Upper lobe of right lung (tissue), 1 donor: ENCODE results near the gene RIPOR3. TPM values are rescaled to one million over a fixed set of nuclear protein-coding genes. Genes with fewer than 3 reads are reported as not detected.
A peak's percentile ranks its signal among the peaks of the same experiment; 100 is the strongest.
"Not testable (repeated sequence)": the region's sequence is repeated elsewhere in the genome, so short reads cannot be mapped to it uniquely, and the experiment has no call there.

Experiments used
- ATAC-seq: fragments of 200-7000 bp; cut with Tn5 transposase; one replicate; pipeline ENCODE4 v1.9.1; 2020; ENCODE audit warnings: mild to moderate bottlenecking, moderate library complexity
- DNase-seq: peaks from one replicate; pipeline ENCODE4 v3.0.0-alpha.2; 2020
- H3K27ac ChIP-seq: fragments of 200-600 bp; one replicate; pipeline ENCODE4 v1.8.0; 2022
- H3K27me3 ChIP-seq: fragments of 200-600 bp; one replicate; pipeline ENCODE4 v1.8.0; 2022; ENCODE audit warnings: mild to moderate bottlenecking
- H3K36me3 ChIP-seq: fragments of 200-600 bp; one replicate; pipeline ENCODE4 v1.8.0; 2022
- H3K4me1 ChIP-seq: fragments of 200-600 bp; one replicate; pipeline ENCODE4 v1.8.0; 2022
- H3K4me3 ChIP-seq: fragments of 200-600 bp; one replicate; pipeline ENCODE4 v1.8.0; 2022; ENCODE audit warnings: mild to moderate bottlenecking
- H3K9me3 ChIP-seq: fragments of 200-600 bp; one replicate; pipeline ENCODE4 v1.8.0; 2022
- CTCF ChIP-seq: fragments of 200-600 bp; IDR thresholded peaks from one replicate; pipeline ENCODE4 v1.8.0; 2022; ENCODE audit warnings: antibody characterized with exemption
- intact Hi-C: fragments of 100-400 bp; cut with DNase I; formaldehyde crosslinking; loops from one replicate; pipeline ENCODE4 v1.11.0; 2022
- total RNA-seq: library from RNA; stranded (reverse); fragmentation: NEBNext Ultra II Directional; extraction: Animal tissue kit (Norgen Biotek cat#: 25700); gene quantifications from one replicate; pipeline ENCODE4 v1.2.1, GENCODE V29; 2021
- donor health status: DM: no; HTN: yes; CAD: no; lungs with severe emphysema.

RIPOR3 gene
- total RNA-seq, 1 donor from 2014 or later: 6.8 TPM

- intact Hi-C loops: no loop called here
- Histone ChIP-seq H3K27ac (no peak overlapping the region), H3K36me3 (no peaks in the 10 kb centered on the region), H3K4me1 (no peaks in the 10 kb centered on the region), H3K27me3 (no peaks in the 10 kb centered on the region), H3K9me3 (no peaks in the 10 kb centered on the region), H3K4me3 (no peak overlapping the region)
- DNase-seq: no peak
- no peak for ATAC-seq
- no peak for TF ChIP-seq CTCF
Observed at GRCh38 chr20:50627747-50628146, 63.6 kb downstream of the RIPOR3 start.

DNA sequence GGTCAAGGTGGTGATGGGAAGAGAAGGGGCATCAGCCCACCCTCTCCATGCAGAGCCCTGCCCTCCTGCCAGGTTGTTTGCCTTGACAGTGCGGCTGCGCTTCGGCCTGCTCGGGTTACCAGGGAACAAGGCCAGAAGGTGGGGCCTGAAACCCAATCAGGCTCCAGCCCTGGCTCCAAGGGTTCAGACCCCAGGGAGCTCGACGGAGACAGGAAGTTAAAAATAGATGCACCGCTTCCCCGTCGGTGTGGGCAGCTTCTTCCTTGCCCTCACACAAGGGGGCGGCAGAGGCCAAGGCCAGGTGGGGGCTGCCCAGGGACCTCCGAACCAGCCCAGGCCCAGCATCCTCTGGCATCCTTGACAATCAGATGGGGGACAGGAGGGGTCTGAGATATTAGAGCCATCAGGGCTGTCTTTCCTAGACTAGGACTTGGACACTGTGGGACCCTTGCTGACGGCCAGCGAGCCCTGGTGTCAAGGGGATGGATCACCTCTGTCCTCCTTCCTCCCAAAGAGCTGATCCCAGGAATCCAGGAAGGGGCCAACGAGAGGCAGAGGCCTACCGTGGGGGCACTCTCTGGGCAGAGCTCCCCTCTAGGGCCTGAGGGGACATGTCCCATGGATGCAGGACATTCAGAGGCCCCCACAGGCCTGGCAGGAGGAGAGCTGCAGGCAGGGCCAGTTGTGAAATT lies 65.2 kb downstream of the RIPOR3 start:
- Histone ChIP-seq H3K27ac (no peak overlapping the region), H3K36me3 (no peaks in the 10 kb centered on the region), H3K9me3 (peaks cover 3% of the 10 kb centered on the region), H3K27me3 (no peaks in the 10 kb centered on the region), H3K4me1 (no peaks in the 10 kb centered on the region), H3K4me3 (no peak overlapping the region)
- intact Hi-C loops: no loop called here
- ATAC-seq: no peak
- peak; percentile 42 for TF ChIP-seq CTCF
- DNase-seq: no peak

- Histone ChIP-seq H3K27ac (no peak overlapping the region), H3K27me3 (no peaks in the 10 kb centered on the region), H3K36me3 (no peaks in the 10 kb centered on the region), H3K4me1 (no peaks in the 10 kb centered on the region), H3K4me3 (no peak overlapping the region), H3K9me3 (peaks cover 5% of the 10 kb centered on the region)
- ATAC-seq (peak; percentile 83), DNase-seq (peak; percentile 86)
- intact Hi-C loops: no loop called here
- no peak for TF ChIP-seq CTCF
Observed at GRCh38 chr20:50624351-50625016, 66.9 kb downstream of the RIPOR3 start.

DNA sequence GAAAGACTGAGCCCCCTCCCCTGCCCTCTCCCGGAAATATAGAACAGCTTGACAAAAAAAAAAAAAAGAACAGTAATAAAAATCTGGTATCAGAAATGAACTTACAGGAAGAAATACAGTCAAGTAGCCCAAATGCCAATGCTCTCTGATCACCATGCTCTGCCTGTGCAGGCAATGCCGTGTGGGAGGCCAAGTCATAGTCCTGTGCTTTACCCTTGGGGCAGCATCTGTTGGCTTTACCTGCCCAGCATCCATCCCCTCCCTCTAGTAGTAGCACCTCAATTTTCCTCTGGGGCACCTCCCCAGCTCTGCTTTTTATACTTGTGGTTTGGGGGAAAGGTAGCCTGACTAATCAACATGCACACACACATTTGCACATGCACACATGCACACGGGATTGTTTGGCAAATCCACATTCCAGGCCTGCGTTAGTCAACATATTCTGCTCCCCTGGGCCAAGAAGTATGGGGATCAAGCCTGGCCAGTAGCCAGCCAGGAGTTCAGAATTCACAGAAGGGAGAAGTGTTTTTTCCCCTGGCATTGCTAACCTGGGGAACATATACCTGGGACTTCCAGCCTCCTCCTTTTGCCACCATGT lies 70.2 kb downstream of the RIPOR3 start:
- Histone ChIP-seq H3K9me3 (peaks cover 5% of the 10 kb centered on the region), H3K27me3 (no peaks in the 10 kb centered on the region), H3K4me3 (no peak overlapping the region), H3K4me1 (no peaks in the 10 kb centered on the region), H3K36me3 (no peaks in the 10 kb centered on the region), H3K27ac (no peak overlapping the region)
- TF ChIP-seq CTCF: no peak
- DNase-seq (no peak), ATAC-seq (no peak)
- intact Hi-C loops: no loop called here

GRCh38 chr20:50620459-50620858 lies 70.9 kb downstream of the RIPOR3 start:
- intact Hi-C loops, H3K27ac ChIP-seq, H3K36me3 ChIP-seq: not testable (repeated sequence)

DNA sequence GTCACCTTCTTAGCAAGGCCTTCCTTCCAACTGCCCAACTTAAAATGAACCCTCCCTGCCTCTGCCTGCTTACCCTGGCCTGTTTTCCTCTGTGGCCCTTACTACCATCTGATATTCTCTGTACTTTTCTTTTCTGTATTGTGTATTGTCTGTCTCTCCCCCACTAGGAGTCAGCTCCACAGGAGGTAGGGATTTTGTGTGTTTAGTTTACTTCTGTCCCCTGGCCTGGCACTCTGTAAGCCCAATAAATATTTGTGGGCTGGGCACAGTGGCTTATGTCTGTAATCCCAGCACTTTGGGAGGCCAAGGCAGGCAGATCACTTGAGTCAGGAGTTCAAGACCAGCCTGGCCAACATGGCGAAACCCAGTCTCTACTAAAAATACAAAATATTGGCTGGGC lies 72.8 kb downstream of the RIPOR3 start:
- ATAC-seq: no peak
- intact Hi-C loops: no loop called here
- no peaks in the 10 kb centered on the region for H3K4me1 ChIP-seq
- no peak for TF ChIP-seq CTCF
- H3K9me3 ChIP-seq: peaks cover 5% of the 10 kb centered on the region
- no peak overlapping the region for H3K27ac ChIP-seq
- no peaks in the 10 kb centered on the region for H3K36me3 ChIP-seq
- no peak overlapping the region for H3K4me3 ChIP-seq
- DNase-seq: no peak
- H3K27me3 ChIP-seq: no peaks in the 10 kb centered on the region

More at GRCh38 chr20:50620459-50620858, 70.9 kb downstream of the RIPOR3 start:
- H3K4me1 ChIP-seq, H3K4me3 ChIP-seq, H3K27me3 ChIP-seq, H3K9me3 ChIP-seq, ATAC-seq, DNase-seq: not testable (repeated sequence)
